Kidney (tissue), 14 donors: Measurements from ENCODE around the gene NAT8L. TPM values are rescaled to one million over a fixed set of nuclear protein-coding genes. Genes with fewer than 3 reads are reported as not detected.

ENCODE experiments used
- DNase-seq, 5 donors: peaks; one replicate each; pipeline ENCODE4 v3.0.0-alpha.2; 2013 to 2020
- FAIRE-seq: peaks from 2 replicates; lab custom pipeline; 2012; peaks lifted over from hg19 to GRCh38; lab: Jason Lieb, UNC
- H3K27ac ChIP-seq, 2 donors: one replicate each; pipeline ENCODE4 v1.7.0; 2013; ENCODE audit warnings: low read depth in 2 of 2, low read length in 2 of 2, inconsistent platforms in 1 of 2
- H3K27me3 ChIP-seq: one replicate; pipeline ENCODE4 v1.7.1; 2013; ENCODE audit warnings: low read length, inconsistent platforms; ENCODE audit not compliant: control insufficient read depth, insufficient read depth
- H3K36me3 ChIP-seq, 3 donors: one replicate each; pipeline versions ENCODE4 v1.7.0 to v1.7.1; 2013; ENCODE audit warnings: low read length in 3 of 3, control low read depth in 1 of 3, inconsistent platforms in 1 of 3; ENCODE audit not compliant: insufficient read depth in 3 of 3, control insufficient read depth in 2 of 3
- H3K4me1 ChIP-seq, 3 donors: one replicate each; pipeline versions ENCODE4 v1.7.0 to v1.7.1; 2013; ENCODE audit warnings: low read length in 3 of 3, inconsistent platforms in 1 of 3, low read depth in 1 of 3; ENCODE audit not compliant: control insufficient read depth in 2 of 3, insufficient read depth in 2 of 3
- H3K4me3 ChIP-seq, 3 donors: one replicate each; pipeline versions ENCODE4 v1.7.0 to v1.8.1; 2013; ENCODE audit warnings: low read length in 3 of 3, control low read depth in 1 of 3, inconsistent platforms in 1 of 3
- H3K9ac ChIP-seq, 3 donors: one replicate each; pipeline versions ENCODE4 v1.7.0 to v1.7.1; 2013; ENCODE audit warnings: low read length in 3 of 3, control low read depth in 1 of 3, inconsistent platforms in 1 of 3
- H3K9me3 ChIP-seq, 3 donors: one replicate each; pipeline versions ENCODE4 v1.7.0 to v1.7.1; 2013; ENCODE audit warnings: low read length in 3 of 3, control low read depth in 1 of 3, inconsistent platforms in 1 of 3; ENCODE audit not compliant: control insufficient read depth in 2 of 3, insufficient read depth in 1 of 3
- CTCF ChIP-seq: IDR thresholded peaks from 3 replicates; pipeline ENCODE4 v1.5.1; 2012; ENCODE audit warnings: mild to moderate bottlenecking, moderate library complexity, borderline replicate concordance; ENCODE audit not compliant: insufficient read depth; ENCODE audit errors: extremely low read depth
- intact Hi-C: fragments of 100-400 bp; cut with DNase I; formaldehyde crosslinking; loops from one replicate; pipeline ENCODE4 v1.11.1; 2022
- polyA plus RNA-seq: library from polyadenylated mRNA; stranded (reverse); fragments of 350-450 nt; fragmentation: Illumina TruSeq; extraction: RNeasy Lipid Tissue Mini Kit (QIAGEN cat#74804); gene quantifications from one replicate; pipeline ENCODE4 v1.2.3, GENCODE V29; 2014; ENCODE audit warnings: low read depth, low replicate concordance; ENCODE audit not compliant: insufficient read depth
- total RNA-seq: library from RNA; stranded (reverse); fragmentation: NEBNext Ultra II Directional; extraction: Animal tissue kit (Norgen Biotek cat#: 25700); gene quantifications from one replicate; pipeline ENCODE4 v1.2.1, GENCODE V29; 2021
- donor health status: control.
- donor health status: control.
- donor health status: control.
- donor health status: control.
- donor health status: control.
- donor health status: DM: yes; HTN: yes; CAD: no.
- donor health status: Normal renal cell carcinoma (clear cell type).

Gene NAT8L
- total and polyA plus RNA-seq, 2 donors from 2014 or later: 2.7 to 12.5 TPM

GRCh38 chr4:2076908-2077536 lies 17.9 kb downstream of the NAT8L start:
- Histone ChIP-seq H3K9me3 (no peaks in the 10 kb centered on the region), H3K4me3 (no peak overlapping the region), H3K36me3 (no peaks in the 10 kb centered on the region), H3K27me3 (no peaks in the 10 kb centered on the region), H3K4me1 (peaks cover 0 to 6% (median 0%) of the 10 kb centered on the region in 3 donors), H3K27ac (no peak overlapping the region), H3K9ac (no peak overlapping the region)
- no peak for TF ChIP-seq CTCF
- intact Hi-C loops: no loop called here
- FAIRE-seq (no peak), DNase-seq (peak in 1 of 5 donors; percentile 64)

- no peak for FAIRE-seq
- Histone ChIP-seq H3K36me3 (no peaks in the 10 kb centered on the region), H3K9me3 (no peaks in the 10 kb centered on the region), H3K4me3 (no peak overlapping the region), H3K4me1 (peaks cover 0 to 3% (median 0%) of the 10 kb centered on the region in 3 donors), H3K9ac (no peak overlapping the region), H3K27ac (no peak overlapping the region), H3K27me3 (no peaks in the 10 kb centered on the region)
- intact Hi-C loops: no loop called here
- TF ChIP-seq CTCF: no peak
- DNase-seq: peak in 1 of 5 donors; percentile 50
Measured at GRCh38 chr4:2077537-2078460, 18.7 kb downstream of the NAT8L start.

GRCh38 chr4:2078584-2078983 lies 19.5 kb downstream of the NAT8L start:
- no peak overlapping the region for H3K9ac ChIP-seq
- FAIRE-seq: no peak
- H3K27ac ChIP-seq: no peak overlapping the region
- DNase-seq: no peak
- H3K4me3 ChIP-seq: no peak overlapping the region
- intact Hi-C loops: no loop called here
- H3K4me1 ChIP-seq: no peaks in the 10 kb centered on the region
- no peaks in the 10 kb centered on the region for H3K36me3 ChIP-seq
- no peaks in the 10 kb centered on the region for H3K9me3 ChIP-seq
- TF ChIP-seq CTCF: no peak
- H3K27me3 ChIP-seq: no peaks in the 10 kb centered on the region
